GM18511 (cell line): ENCODE data around the gene TLCD5.

Experiments
- ATAC-seq: cut with Tn5 transposase; IDR thresholded peaks from one replicate; pipeline ENCODE4 v1.9.1; 2021; ENCODE audit warnings: mild to moderate bottlenecking, moderate library complexity; ENCODE audit not compliant: unreplicated experiment

Gene TLCD5

DNA sequence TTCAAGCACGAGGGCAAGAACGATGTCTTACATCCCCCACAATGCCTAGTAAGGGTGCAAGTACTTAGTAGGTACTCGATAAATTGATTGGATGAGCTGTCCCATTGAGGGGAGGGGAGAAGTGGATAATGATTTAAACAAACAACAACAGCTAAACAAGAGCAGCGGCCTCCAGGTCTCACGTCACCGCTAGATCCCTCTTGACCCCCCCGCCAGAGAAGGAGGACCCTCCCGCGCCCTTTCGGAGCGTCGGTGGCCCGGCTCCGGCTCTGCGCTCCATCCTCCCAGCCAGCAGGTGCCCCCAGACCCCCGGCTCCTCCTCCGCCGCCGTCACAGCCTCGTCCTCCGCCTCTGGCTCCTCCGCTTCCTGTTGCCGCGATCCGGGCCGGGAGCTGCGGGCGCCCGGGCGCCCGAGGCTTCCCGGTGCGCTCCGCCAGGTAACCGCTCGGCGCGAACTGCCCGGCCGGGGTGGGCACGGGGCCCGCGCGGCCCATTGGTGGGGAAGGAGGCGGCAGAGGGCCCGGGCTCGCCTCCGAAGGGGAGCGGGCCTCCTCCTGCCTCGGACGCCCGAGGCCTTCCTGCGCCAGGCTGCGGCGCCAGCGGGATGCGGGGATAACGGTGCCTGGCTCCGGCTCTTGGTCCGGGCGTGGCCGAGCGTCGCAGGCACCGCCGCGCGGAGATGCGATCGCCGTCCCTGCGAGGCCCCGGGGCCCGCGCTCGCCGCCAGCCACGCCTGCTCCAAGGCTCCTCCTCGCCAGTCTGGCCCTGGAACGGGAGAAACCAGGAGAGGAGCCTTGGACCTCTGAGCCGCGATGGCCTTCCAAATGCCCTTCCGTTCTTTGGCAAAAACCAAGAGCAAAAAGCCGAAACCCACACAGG is at the start of gene TLCD5:
TLCD5 (plus strand) TSS at position 368 of the 879 bp plus-strand sequence. CDS start 2,143 bp downstream, outside the sequence.
- ATAC-seq = peak; percentile 64

DNA sequence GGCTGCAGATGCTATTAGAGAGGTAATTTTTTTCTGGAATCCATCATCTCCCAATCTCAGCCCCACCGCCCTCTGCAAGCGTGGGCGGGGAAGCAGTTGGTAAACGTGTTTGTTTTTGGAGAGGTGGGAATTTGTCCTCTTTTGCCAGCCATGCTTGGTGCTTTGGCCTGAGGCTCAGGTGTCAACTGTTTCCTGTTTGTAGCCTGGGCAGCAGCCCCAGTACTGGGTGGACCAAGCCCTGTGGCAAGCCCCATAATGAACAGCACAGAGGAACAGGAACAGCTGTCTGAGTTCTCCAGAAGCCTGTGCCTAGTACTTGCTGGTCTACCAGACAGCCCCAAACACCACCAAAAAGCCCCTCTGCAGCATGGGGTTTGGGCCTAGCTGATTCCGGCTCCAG is 45.6 kb upstream of the TLCD5 start:
- no peak for ATAC-seq

DNA sequence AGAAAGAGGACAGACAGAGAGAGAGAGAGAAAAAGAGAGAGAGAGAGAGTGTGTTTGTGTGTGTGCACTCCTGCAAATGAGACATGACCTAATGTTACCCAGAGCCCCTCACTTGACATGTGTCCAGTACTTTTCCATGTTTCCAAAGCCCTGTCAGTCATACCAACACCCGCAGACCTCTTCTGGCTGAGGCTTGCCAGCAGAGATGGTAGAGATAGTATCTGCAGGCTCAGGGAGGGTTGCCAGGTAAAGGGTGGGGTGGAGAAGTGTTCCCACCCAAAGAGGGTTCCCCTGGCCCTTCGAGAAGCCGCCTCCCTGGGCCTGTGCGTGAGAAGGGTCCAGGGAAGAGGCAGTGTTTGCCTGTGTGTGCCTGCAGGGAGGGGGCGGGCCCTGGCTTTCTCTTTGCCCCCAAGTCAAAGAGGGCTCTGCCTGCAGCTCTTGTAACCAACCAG is 44.5 kb upstream of the TLCD5 start:
- ATAC-seq = no peak

DNA sequence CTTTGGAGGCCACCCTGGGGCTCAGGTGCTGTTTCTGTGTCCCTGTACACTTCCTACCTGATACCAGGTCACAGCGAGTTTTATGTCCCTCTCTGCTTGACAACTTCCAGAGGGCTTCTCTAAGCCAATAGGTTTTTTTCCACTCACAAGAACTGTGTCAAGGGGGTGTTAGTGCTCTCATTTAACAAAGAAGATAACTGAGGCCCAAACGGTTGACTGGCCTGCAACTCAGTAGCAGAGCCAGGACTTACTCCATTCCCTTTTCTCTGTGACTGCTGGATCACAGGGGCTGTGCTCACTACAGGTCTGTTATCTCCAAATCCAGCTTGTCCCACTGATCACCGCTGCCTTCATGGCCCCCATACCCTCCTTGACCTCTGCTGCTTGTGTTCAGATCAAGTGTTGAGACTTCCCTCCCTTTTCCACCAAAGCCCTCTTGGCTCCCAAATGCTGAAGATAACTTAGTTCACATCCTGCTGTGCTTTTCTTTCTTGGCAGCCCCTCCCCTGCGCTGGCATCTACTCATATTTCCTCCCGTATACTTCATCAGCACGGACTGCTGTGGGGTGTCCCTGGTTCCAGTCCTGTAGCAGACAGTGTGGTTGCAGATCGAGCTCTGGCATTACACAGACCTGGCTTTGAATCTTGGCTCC is 43.8 kb upstream of the TLCD5 start:
- no peak for ATAC-seq

DNA sequence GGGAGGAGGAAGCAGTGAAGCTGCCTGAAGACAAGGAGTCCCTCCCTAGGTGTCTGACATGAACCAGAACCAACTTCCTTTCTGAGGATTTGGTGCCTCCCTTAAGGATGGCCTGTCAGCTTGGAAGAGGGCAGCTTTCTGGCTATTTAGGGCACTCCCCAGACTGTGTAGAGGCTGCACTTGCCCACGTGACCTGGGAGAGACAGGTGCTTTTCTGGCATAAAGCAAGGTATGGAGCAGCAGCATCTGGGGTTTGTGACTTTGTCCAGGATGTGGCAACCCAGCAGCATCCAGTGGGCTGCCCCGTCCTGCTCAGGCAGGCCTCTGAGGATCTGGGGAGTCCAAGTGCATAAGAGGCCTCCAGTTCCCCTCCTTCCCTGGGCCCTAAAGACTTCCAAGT is 42.0 kb upstream of the TLCD5 start:
- no peak for ATAC-seq

DNA sequence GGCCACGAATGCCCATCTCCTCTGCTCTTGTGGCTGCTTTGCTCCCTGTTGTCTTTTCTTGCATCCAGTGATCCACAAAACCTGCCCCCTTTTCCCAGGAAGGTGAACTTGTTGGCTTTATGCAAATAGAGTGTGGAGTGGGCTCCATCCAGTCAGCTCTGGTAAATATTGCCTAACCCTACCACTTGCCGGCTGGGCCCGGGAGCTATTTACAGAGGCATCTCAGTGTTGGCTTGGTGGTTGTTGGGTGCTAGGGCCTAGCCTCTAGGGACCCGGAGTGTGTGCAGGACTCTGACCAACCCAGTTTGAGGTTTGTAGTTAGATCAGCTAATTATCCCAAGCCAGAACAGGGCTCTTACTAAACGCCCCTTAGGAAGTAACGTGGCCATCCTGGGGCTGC is 40.8 kb upstream of the TLCD5 start:
- no peak for ATAC-seq

DNA sequence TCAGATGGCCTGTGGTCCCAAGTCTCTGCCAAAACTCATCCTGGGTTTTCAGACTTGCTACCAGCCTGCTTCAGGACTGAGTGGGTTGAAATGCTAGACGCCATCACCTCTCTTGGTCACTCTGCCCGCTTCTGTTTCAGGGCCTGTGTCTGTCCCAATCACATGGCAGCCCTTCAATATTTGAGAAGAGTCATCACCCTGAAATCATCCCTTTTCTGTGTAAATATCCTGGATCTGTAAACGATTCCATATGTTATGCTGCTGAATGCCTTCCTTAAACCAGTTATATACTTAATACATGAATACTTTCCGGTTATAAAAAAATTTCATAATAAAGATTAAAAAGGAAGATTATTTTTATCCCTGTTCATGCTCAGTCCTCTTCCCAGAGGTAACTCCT is 39.8 kb upstream of the TLCD5 start:
- ATAC-seq = no peak

DNA sequence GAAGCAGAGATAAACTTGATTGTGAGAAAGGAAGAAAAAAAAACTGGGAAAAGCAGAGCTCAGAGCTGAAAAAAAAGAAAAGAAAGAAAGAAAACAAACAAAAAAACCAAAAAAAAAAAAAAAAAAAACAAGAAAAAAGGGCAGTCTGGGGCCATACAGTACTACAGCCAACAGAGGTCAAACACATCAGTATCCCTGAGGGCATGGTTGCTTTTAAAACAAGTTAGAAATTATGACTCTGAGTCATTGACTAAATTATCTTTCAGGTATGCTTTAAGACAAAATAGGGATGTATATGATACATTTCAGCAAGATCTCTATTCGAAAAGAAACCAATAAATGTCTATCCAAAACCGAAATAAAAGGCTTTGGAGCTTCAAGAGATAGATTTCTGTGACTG is 37.1 kb upstream of the TLCD5 start:
- no peak for ATAC-seq

DNA sequence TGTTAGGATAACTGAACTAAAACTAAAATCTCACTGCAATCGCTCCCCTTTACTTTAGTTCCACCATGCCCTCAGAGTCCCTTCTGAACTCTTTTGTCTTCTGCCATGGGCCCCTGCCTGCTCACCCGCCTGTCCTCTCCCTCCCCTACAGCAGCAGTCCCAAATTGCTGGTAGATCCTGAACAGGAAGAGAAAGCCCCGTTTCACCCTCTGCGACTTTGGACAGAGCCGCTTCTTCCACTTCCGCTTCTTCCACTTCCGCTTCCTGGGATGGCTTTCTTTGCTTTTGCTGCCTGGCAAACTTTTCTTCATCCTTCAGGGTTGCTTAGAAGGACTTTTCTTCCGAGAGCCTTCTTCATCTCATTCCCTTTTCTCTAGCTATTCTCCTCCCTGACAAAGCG is 35.7 kb upstream of the TLCD5 start:
- no peak for ATAC-seq

DNA sequence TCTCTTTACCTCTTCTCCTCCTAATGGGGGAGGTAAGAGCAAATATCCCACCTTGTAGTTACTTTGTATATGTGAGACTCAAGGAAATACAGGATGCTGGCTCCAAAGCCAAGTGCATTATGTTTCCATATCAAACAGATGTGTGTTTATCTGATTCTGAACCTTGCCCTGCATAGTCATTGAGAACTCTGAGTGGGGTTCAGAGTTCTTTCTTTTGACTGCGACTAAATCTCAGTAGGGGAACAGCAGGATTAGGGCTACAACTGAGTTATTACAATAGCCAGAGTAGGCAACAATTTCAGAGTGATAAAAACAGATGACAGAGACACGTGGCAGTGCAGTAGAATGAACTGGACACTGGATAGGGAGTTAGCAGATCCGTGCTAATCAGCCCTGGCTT is 34.1 kb upstream of the TLCD5 start:
- ATAC-seq = no peak

DNA sequence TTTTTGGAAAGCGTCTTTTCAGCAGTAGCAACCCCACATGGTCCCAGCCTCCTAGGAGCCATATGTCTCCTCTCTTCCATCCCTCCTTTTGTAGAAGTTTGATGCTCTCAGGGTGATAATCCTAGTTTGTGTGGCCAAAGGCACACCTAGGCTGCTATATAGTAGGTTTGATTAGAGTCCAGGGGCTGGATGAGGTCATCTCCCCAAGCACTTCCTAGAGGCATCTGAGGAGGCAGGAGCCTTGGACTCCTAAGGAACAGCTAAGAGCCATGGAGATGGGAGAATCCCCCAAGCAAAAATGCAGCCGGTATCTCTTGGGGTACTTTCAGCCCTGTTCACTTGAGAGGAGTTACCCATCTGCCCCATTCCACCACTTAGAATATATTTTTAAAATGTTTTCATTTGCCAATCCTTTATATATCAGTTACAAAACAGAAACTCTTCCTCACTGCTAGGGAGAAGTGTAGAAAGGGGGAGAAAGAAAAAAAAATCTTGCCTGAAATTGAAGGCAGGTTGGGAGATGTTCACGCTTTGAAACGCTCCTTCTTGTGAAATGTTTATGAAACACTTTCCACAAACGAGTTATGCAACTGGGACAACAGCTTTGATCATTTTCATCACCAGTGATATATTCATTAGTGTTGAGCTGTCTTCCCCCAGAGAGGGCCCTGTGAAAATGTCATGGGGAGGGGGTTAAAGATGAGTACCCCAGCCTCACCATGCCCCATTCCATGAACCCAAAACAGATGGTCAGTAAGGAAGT is 31.9 kb upstream of the TLCD5 start:
- ATAC-seq = no peak

DNA sequence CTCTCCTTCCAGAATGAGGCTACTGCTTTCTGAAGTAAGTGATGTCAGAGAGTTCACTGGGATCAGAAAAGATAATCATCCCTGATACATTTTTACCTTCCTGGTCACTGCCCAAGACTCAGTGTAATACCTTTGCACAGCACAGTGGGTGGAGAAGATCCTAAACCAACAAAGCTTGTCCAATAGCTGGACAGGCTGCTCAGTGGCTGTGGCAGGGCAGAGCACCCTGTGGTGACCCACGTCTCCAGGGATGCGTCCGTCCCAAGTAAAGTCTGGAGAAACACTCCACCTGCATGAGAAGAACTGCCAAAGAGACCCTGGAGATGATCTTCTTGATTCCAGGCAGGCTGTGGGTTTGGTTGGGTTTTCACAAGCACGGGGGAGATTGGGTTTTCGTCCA is 31.0 kb upstream of the TLCD5 start:
- ATAC-seq = no peak

DNA sequence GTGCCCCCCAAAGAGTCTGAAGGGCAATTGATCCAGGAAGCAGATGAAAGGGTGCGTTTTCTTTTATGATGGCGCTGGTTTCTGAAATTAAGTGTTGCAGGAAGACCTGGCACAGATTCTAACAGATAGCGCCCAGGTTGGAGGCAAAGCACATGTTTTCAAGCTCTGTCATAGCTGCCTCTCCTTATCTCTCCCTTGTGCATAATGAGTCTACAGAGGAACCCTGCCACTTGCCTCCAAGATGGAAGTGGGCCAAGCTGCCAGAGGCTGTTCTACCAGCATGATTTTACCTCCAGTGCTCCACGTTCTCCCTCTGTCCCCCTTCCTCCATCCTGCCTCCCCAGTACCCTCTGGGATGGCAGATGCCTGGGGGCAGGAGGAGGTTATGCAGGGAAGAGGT is 30.0 kb upstream of the TLCD5 start:
- no peak for ATAC-seq

DNA sequence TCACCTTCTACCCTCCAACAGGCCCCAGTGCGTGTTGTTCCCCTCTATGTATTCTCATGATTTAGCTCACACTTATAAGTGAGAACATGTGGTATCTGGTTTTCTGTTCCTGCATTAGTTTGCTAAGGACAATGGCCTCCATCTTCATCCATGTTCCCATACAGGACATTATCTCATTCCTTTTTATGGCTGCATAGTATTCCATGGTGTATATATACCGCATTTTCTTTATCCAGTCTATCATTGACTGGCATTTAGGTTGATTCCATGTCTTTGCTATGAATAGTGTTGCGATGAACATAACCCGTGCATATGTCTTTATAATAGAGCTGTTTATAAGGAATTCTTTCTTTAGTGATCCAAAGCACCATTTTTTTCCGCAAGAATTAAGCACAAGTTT is 28.5 kb upstream of the TLCD5 start:
- no peak for ATAC-seq

DNA sequence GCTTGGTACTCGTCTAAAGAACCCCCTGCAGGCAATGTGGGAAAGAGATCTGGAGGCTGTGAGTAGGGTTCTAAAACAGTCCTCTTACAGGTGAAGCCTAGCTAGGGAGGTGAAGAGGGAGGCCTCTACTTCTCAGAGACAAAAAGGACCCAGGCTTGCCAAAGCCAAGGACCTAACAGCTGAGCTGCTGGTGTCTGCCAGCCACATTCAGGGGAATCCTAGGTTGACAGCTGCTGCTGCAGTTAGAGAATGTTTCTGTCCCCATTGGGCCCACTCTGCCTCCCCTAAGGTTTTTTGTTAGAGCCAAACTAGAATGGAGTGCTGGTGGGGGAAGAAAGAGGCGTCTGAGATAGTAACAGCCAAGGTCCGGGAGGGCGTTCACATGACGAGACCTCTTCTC is 26.6 kb upstream of the TLCD5 start:
- ATAC-seq = no peak

DNA sequence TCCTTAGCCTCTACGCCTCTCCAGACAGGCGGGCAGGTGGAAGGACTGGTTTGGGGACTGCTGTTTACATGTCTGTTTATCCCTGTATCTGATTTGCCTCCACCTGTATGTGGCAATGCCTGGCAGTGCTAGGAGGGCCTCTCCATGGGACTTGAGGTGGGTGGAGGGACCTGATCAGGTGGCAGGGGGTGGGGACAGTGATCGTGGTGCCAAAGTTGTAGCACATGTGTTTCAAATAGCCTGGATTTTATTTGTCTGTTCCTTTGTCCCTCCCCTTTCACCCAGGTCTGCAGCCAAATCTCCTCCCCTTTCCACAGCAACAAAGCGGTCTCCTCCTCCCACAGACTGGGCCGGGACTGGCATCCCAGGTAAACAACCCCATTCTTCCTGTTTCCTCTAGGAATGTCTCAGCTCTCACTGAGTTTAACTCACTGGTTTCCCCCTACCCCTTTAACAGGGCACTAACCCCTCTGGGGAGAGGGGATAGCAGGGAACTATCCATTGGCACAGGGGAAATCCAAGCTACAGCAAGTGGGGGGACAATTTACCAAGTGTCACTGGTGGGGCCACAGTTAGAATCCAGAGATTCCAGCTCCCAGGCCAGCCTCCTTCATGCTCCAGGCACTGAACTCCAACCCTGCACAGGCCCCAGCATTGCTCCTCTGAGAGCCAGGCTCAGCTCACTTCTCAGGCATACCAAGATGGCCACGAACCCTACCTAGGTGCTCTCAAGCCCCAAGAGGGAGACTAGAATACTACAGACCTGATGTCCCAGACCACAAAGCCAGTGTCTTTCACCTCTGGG is 22.9 kb upstream of the TLCD5 start:
- no peak for ATAC-seq

DNA sequence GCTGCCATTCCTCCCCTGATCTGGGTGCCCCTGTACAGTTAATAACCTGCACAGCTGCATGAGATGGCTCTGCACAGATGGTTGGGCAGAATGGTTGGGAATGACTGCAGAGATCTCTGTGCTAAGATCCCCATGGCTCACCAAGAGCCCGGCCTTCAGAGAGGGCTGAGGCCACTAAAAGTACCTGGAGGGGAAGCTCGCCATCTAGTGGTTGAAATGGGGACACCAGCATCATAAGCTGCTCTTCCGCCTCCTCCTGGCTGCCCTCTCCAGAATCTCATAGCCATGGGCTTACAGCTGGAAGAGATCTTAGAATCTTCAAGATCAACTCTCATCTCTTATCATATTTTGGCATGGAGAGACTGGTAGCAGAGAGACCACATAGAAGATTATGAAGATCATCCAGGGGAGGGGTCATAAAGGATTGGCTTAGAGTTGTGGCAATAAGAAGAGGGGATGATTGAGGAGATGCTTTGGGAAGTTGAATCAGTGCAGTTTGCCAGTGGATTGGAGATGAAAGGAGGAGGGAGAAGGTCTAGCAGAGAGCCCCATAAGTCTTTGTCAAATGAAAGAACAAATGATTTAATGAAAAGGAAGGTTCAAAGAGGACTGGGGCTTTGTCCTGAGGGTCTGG is 22.0 kb upstream of the TLCD5 start:
- no peak for ATAC-seq

DNA sequence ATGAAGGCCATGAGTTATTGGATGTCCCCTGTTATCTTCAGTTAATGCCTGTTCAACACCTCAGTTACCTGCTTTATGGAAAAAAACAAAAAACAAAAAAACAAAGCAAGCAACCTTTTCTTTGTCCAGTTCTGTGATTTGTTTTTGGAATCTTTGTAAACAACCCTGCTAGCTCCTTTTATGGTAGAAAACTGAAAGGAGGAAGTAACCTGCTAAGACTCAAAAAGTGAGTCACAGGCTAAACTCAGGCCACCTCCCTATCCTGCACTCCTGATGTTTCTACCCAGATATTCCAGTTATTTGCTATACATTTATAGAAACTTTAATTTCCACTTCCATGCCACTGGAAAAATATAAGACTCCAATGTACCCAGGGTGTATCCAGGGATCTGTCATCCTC is 20.6 kb upstream of the TLCD5 start:
- no peak for ATAC-seq

DNA sequence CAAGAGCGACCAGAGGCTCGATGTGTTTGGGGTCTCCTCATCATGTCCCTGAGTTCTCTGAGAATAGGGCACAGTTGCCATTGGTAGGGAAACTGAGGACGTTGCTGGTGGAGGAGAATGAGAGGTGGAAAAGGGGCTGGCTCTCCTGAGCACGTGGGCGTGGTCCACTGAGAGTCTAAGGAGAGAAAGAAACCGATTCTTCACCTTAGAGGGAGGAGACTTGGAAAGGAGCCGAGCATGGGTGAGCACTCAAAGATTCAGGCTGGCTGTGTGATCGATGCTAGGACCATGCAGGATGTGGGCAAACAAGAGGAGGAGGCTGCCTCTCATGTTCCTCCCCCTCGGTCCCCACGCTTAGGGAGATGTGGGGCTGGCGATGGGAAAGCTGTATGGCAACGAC is 19.8 kb upstream of the TLCD5 start:
- no peak for ATAC-seq

DNA sequence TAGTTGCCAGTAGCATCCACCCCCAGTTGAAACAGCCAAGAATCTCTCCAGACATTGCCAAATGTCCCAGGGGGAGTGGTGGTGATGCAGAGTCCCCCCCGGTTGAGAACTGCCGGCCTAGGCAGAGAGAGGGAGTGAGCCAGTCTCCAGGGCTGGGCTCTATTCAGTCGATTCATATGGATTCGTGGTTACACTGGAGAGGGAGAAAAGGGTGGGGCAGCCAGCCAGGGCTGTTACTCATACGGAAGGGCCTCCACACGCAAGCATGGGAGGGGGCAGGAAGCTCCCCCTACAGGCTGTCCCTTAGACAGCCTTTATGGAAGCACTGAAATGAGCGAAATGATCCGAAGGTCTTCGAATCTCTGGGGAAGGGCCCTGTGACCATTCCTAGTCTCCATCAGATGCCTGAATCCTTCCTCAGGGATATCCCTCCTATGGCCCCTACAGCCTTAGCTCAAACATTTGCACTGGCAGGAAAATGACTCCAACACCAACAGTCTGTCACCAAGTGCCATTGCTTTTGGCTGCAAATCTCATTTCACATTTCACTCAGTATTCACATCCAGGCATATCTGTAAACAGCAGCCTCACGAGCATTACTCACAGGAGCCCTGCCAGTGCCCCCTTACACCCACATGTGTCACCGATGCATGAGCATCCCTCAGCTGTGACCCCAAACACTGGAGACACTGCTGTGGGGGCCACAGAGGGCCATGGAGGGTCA is 18.4 kb upstream of the TLCD5 start:
- no peak for ATAC-seq
